Tibial nerve (tissue), 3 donors: ENCODE measurements around the gene RNF217.

Source experiments
- EP300 ChIP-seq, 2 donors: sonication (generic); formaldehyde crosslinking; IDR thresholded peaks; one replicate each; pipeline ENCODE4 v1.6.1; 2017; ENCODE audit warnings: antibody characterized with exemption in 2 of 2, mild to moderate bottlenecking in 1 of 2
- POLR2A ChIP-seq, 2 donors: fragments of 450-650 bp; IDR thresholded peaks; one replicate each; pipeline ENCODE4 v1.6.1; 2017; ENCODE audit warnings: antibody characterized with exemption in 2 of 2, mild to moderate bottlenecking in 2 of 2, moderate library complexity in 2 of 2

- peak in 1 of 2 donors; percentile 21 for TF ChIP-seq EP300 (IDR thresholded peaks at IDR 0.05)
- no peak for TF ChIP-seq POLR2A (IDR thresholded peaks at IDR 0.05)
These were observed 133.5 kb downstream of the RNF217 start for GRCh38 chr6:125095580-125096301.
